ENCODE measurements around the gene ZNF205.

GRCh38 chr16:3158510-3159314 is 46.3 kb downstream of the ZNF205 start:
- no peak for TF ChIP-seq CTCF (conservative IDR thresholded peaks at IDR 0.05; ENCODE audit: low read depth, low read length)
- no peak for TF ChIP-seq EZH2 (IDR thresholded peaks at IDR 0.05; ENCODE audit: low read length, unreplicated experiment)
- no peak for TF ChIP-seq EZH2phosphoT487 (IDR thresholded peaks at IDR 0.05; ENCODE audit: borderline replicate concordance, low read length)
